Measurements from ENCODE around the gene PPM1N.

DNA sequence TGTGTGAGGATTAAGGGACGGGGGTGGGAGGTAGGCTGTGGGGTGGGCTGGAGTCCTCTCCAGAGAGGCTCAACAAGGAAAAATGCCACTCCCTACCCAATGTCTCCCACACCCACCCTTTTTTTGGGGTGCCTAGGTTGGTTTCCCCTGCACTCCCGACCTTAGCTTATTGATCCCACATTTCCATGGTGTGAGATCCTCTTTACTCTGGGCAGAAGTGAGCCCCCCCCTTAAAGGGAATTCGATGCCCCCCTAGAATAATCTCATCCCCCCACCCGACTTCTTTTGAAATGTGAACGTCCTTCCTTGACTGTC, 24.9 kb upstream of the PPM1N start:
- TF ChIP-seq, protein P1, sequence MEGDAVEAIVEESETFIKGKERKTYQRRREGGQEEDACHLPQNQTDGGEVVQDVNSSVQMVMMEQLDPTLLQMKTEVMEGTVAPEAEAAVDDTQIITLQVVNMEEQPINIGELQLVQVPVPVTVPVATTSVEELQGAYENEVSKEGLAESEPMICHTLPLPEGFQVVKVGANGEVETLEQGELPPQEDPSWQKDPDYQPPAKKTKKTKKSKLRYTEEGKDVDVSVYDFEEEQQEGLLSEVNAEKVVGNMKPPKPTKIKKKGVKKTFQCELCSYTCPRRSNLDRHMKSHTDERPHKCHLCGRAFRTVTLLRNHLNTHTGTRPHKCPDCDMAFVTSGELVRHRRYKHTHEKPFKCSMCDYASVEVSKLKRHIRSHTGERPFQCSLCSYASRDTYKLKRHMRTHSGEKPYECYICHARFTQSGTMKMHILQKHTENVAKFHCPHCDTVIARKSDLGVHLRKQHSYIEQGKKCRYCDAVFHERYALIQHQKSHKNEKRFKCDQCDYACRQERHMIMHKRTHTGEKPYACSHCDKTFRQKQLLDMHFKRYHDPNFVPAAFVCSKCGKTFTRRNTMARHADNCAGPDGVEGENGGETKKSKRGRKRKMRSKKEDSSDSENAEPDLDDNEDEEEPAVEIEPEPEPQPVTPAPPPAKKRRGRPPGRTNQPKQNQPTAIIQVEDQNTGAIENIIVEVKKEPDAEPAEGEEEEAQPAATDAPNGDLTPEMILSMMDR (IDR thresholded peaks at IDR 0.05): no peak
- TF ChIP-seq POLR2A (IDR thresholded peaks at IDR 0.05): no peak

All from testis (tissue), 2 donors.